ENCODE results near the gene TDRD7.

- TF ChIP-seq MAX (IDR thresholded peaks at IDR 0.05; ENCODE audit: low read depth) (no peak), CTCF (IDR thresholded peaks at IDR 0.05) (no peak), NRF1 (IDR thresholded peaks at IDR 0.05; ENCODE audit: low read depth, low read length) (no peak)
Measured at GRCh38 chr9:97510797-97511654, 99.1 kb downstream of the TDRD7 start.

Measured in SK-N-SH (cell line).